Left ventricle myocardium inferior (tissue), 1 donor: ENCODE results near the gene AP5S1. TPM values are rescaled to one million over a fixed set of nuclear protein-coding genes. Genes with fewer than 3 reads are reported as not detected.

ENCODE experiments used
- DNase-seq: peaks from one replicate; pipeline ENCODE4 v3.0.0-alpha.2; 2020
- H3K27ac ChIP-seq: fragments of 200-600 bp; replicated peaks from 2 replicates; pipeline ENCODE4 v1.8.0; 2021
- H3K27me3 ChIP-seq: fragments of 200-600 bp; 2 replicates; pipeline ENCODE4 v1.8.0; 2021; ENCODE audit warnings: low read depth
- H3K36me3 ChIP-seq: fragments of 200-600 bp; 2 replicates; pipeline ENCODE4 v1.8.0; 2021
- H3K4me1 ChIP-seq: fragments of 200-600 bp; 2 replicates; pipeline ENCODE4 v1.8.0; 2021
- H3K4me3 ChIP-seq: fragments of 200-600 bp; 2 replicates; pipeline ENCODE4 v1.8.0; 2021; ENCODE audit warnings: mild to moderate bottlenecking, moderate library complexity
- H3K9me3 ChIP-seq: fragments of 200-600 bp; replicated peaks from 2 replicates; pipeline ENCODE4 v1.8.0; 2021
- intact Hi-C: fragments of 100-400 bp; cut with micrococcal nuclease; formaldehyde crosslinking; loops from one replicate; pipeline ENCODE4 v1.11.0; 2022
- total RNA-seq: library from RNA; stranded (reverse); fragmentation: NEBNext Ultra II Directional; extraction: Animal tissue kit (Norgen Biotek cat#: 25700); gene quantifications from one replicate; pipeline ENCODE4 v1.2.1, GENCODE V29; 2021
- TF ChIP-seq, protein P1 (sequence below): fragments of 200-600 bp; IDR thresholded peaks from 2 replicates; pipeline ENCODE4 v1.8.0; 2021; ENCODE audit warnings: antibody characterized with exemption, mild to moderate bottlenecking, borderline replicate concordance
- donor health status: DM: no; HTN: yes; CAD: no; lungs with severe emphysema.

Gene AP5S1
- total RNA-seq, 1 donor from 2014 or later, result 11.3 TPM

DNA sequence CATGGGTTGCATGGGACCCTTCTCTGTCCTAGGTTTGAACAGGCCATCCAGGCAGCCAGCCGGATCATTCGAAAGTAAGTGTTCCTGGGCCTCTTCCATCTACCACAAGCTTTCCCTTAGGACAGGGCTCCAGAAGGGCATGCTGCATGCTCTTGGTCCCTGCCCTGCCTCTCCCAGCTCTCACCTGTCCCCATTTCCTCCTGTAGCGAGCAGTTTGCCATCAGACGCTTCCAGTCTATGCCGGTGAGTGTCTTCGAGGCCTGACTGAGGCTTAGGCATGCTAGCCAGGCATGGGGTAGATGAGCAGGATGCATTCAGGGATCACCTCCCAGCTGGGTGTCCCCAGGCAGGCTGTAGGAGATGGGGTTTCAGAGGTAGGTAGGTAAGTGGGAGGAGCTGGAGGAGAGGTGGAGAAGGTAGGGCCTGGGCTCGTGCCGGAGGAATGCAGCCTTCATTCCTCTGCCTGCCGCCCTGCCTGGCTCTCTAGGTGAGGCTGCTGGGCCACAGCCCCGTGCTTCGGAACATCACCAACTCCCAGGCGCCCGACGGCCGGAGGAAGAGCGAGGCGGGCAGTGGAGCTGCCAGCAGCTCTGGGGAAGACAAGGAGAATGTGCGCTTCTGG, 20.0 kb upstream of the AP5S1 start:
- Histone ChIP-seq H3K9me3 (no peaks in the 10 kb centered on the region), H3K4me3 (no peak overlapping the region), H3K27ac (no peak overlapping the region), H3K36me3 (peaks cover 50% of the 10 kb centered on the region), H3K4me1 (peaks cover 34% of the 10 kb centered on the region), H3K27me3 (no peaks in the 10 kb centered on the region)
- TF ChIP-seq, protein P1, sequence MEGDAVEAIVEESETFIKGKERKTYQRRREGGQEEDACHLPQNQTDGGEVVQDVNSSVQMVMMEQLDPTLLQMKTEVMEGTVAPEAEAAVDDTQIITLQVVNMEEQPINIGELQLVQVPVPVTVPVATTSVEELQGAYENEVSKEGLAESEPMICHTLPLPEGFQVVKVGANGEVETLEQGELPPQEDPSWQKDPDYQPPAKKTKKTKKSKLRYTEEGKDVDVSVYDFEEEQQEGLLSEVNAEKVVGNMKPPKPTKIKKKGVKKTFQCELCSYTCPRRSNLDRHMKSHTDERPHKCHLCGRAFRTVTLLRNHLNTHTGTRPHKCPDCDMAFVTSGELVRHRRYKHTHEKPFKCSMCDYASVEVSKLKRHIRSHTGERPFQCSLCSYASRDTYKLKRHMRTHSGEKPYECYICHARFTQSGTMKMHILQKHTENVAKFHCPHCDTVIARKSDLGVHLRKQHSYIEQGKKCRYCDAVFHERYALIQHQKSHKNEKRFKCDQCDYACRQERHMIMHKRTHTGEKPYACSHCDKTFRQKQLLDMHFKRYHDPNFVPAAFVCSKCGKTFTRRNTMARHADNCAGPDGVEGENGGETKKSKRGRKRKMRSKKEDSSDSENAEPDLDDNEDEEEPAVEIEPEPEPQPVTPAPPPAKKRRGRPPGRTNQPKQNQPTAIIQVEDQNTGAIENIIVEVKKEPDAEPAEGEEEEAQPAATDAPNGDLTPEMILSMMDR, result no peak
- intact Hi-C loops, result no loop called here
- DNase-seq, result no peak

DNA sequence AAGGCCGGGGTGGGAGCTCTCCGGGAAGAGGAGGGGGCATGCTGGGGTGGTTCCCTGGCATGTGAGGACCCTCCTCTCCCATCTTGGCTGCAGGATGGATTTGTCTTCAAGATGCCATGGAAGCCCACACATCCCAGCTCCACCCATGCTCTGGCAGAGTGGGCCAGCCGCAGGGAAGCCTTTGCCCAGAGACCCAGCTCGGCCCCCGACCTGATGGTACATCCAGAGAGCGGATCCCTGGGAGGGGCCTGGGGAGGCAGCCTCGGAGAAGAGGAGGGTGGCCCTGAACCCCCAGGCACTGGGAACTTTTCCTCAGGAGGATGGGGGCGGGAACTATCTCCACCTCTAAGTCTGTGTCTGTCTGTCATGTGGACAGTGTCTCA, 19.5 kb upstream of the AP5S1 start:
- intact Hi-C loops, result no loop called here
- H3K27me3 ChIP-seq, result no peaks in the 10 kb centered on the region
- no peak overlapping the region for H3K27ac ChIP-seq
- peaks cover 50% of the 10 kb centered on the region for H3K36me3 ChIP-seq
- H3K4me1 ChIP-seq, result peaks cover 31% of the 10 kb centered on the region
- H3K4me3 ChIP-seq, result no peak overlapping the region
- H3K9me3 ChIP-seq, result no peaks in the 10 kb centered on the region
- no peak for DNase-seq
- TF ChIP-seq, protein P1, result no peak

GRCh38 chr20:3801299-3801698, 19.0 kb upstream of the AP5S1 start:
- H3K27ac ChIP-seq, result no peak overlapping the region
- H3K4me1 ChIP-seq, result peaks cover 34% of the 10 kb centered on the region
- intact Hi-C loops, result no loop called here
- no peak for DNase-seq
- no peaks in the 10 kb centered on the region for H3K9me3 ChIP-seq
- no peaks in the 10 kb centered on the region for H3K27me3 ChIP-seq
- peaks cover 50% of the 10 kb centered on the region for H3K36me3 ChIP-seq
- no peak overlapping the region for H3K4me3 ChIP-seq
- TF ChIP-seq, protein P1, result no peak

GRCh38 chr20:3801846-3802245, 18.5 kb upstream of the AP5S1 start:
- peaks cover 34% of the 10 kb centered on the region for H3K4me1 ChIP-seq
- no peak overlapping the region for H3K27ac ChIP-seq

DNA sequence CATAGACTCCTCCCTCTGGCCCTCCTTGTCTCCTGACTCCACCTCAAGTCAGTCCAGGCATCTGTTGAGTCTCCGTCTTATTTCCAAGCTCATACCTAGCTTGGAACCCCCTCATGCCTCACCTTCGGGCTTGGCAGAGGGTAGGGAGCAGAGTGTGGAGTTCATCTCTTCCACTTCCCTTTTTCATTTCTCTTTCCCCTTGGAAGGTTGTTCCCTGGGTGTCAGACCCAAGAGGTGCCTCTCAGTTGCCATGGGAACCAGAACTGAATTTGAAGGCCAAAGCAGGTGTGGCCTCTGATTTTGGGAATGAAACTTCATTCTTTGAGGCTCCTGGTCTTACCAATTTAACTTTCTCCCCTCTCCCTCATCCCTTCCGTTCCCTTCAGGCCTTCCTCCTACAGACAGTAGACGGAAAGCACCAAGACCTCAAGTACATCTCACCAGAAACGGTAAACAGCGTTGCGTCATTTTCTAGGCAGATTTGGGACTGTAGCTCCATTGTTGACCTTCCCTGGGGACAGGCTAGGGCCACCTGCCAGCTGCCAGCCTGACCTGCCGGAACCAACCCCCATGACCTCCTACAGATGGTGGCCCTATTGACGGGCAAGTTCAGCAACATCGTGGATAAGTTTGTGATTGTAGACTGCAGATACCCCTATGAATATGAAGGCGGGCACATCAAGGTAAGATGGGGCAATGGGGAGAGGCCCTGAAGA, 17.7 kb upstream of the AP5S1 start:
- H3K27ac ChIP-seq, result no peak overlapping the region
- H3K4me1 ChIP-seq, result peaks cover 34% of the 10 kb centered on the region
- H3K4me3 ChIP-seq, result no peak overlapping the region
- TF ChIP-seq, protein P1, result no peak
- H3K27me3 ChIP-seq, result no peaks in the 10 kb centered on the region
- intact Hi-C loops, result no loop called here
- peaks cover 50% of the 10 kb centered on the region for H3K36me3 ChIP-seq
- no peak for DNase-seq
- H3K9me3 ChIP-seq, result no peaks in the 10 kb centered on the region

More at GRCh38 chr20:3801846-3802245, 18.5 kb upstream of the AP5S1 start:
- DNase-seq, result no peak
- Histone ChIP-seq H3K27me3 (no peaks in the 10 kb centered on the region), H3K4me3 (no peak overlapping the region), H3K9me3 (no peaks in the 10 kb centered on the region), H3K36me3 (peaks cover 50% of the 10 kb centered on the region)
- TF ChIP-seq, protein P1, result no peak
- intact Hi-C loops, result no loop called here
